HG02938 (cell line): ENCODE results near the gene FAM124B.
"Not testable (repeated sequence)": the region's sequence is repeated elsewhere in the genome, so short reads cannot be mapped to it uniquely, and the experiment has no call there.

Source experiments
- ATAC-seq: cut with Tn5 transposase; IDR thresholded peaks from one replicate; pipeline ENCODE4 v1.9.1; 2021; ENCODE audit warnings: mild to moderate bottlenecking, moderate library complexity; ENCODE audit not compliant: unreplicated experiment

Gene FAM124B

DNA sequence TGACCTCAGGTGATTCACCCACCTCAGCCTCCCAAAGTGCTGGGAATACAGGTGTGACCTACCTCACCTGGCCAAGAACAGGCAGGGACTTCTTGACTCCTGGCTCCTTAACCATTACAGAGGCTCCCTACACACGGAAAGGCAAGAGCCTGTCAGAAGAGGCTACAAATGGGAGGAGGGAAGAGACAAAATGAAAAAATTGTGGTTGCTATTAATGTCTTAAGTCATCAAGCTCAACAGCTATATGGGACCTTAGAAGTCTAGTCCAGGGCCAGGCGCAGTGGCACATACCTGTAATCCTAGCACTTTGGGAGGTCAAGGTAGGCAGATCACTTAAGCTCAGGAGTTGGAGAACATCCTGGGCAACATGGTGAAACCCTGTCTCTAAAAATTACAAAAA lies 11.5 kb upstream of the FAM124B start:
- ATAC-seq, result no peak

GRCh38 chr2:224412141-224413015 lies 10.5 kb upstream of the FAM124B start:
- no peak for ATAC-seq

DNA sequence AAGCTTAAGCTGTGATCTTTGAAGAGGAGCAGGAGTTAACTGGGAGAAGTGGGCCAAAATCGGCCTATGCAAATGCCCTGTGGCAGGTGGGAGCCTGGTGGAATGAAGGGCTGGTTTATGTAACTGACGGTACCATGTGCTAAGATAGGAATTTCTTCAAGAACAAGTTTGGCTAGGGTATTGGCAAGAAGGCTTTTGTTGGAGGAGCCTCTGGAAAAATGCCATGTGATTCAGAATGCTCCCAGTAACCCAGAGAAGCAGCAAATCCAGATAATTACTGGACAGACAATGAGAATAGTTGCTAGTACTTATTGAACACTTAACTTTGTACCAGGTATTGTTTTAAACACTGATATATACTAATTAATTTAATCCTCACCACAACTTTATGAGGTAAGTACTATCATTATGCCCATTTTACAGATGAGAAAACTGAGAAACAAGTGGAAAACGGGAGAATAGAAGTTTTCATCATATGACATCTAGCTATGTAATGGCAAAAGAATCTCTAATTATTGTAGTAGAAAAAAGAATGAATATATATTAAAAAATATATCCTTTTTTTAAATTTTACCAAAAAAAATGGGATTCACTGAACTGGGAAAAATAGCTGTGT lies 9.1 kb upstream of the FAM124B start:
- ATAC-seq, result no peak

GRCh38 chr2:224408676-224409075 lies 6.8 kb upstream of the FAM124B start:
- ATAC-seq, result no peak

GRCh38 chr2:224407241-224407701 lies 5.4 kb upstream of the FAM124B start:
- no peak for ATAC-seq

- ATAC-seq, result no peak
Observed at GRCh38 chr2:224405841-224406370, 4.0 kb upstream of the FAM124B start.

DNA sequence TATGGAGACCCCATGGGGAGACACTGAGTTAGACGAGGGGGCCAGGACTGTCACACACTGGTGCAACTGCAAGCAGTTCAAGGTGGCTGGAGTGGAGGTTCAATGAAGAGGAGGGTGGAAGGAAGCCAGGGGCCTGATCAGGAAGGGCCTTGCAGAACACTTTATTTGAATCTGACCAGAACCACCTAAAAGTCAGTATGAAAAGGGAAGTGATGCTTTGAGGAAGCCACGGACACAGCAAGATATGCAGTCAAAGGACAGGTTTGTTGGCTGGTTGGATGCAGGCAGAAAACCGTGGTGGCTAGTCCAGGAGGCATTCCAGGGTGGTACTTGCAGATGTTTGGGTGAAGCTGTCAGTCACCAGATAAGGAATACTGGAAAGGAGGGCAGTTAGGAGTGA lies 3.5 kb upstream of the FAM124B start:
- ATAC-seq, result peak; percentile 83

DNA sequence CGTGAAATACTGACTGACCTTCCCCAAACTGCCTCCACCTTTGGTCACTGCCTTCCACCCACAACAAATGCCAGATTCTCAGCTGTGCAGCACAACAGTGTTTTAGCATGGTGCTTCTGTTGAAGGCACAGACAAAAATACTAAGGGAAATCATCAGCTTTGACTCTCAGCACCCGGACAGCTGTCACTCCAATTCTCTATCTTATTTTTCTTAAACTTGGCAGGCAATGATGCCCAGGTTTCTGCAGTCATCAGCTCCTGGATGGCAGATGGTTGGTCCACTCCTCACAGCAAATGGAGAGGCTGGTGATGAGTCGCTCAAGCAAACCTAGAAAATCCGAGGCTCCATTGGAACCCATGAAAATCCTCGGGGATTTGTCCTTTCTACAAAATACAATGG lies 2.9 kb upstream of the FAM124B start:
- no peak for ATAC-seq

DNA sequence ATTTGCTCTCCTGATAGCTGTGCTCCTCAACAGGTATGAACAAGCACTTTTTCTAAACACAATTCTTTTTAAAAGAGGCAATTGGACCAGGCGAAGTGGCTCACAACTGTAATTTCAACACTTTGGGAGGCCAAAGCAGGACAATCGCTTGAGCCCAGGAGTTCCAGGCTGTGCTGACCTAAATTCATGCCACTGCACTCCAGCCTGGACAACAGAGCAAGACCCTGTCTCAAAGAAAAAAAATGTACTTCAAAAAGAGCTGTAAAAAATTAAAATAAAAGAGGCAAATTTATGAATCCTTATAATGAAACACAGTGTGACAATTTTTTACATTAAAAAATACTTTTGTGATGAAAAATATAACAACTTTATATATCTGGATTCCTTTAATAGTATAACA lies 1.8 kb upstream of the FAM124B start:
- ATAC-seq, result no peak

- no peak for ATAC-seq
Observed at GRCh38 chr2:224400886-224401632, 848 bp downstream of the FAM124B start.

- ATAC-seq, result no peak
Observed at GRCh38 chr2:224400174-224400810, 1.6 kb downstream of the FAM124B start.

DNA sequence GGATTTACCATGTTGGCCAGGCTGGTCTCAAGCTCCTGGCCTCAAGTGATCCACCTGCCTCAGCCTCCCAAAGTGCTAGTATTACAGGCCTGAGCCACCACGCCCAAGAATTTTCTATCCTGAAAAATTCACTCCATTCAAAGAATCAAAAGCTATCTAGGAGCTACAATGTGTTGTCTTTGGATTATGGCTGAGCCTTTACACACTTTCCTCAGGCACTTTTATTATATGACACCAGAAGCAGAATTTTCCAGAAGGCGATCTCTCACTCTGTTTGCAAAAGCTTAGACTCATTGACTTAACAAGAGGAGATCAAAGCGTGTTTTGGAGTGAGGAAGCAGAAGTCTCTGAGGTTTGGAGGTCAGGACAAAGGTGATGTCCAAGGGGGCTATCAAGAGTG lies 3.6 kb downstream of the FAM124B start:
- no peak for ATAC-seq

DNA sequence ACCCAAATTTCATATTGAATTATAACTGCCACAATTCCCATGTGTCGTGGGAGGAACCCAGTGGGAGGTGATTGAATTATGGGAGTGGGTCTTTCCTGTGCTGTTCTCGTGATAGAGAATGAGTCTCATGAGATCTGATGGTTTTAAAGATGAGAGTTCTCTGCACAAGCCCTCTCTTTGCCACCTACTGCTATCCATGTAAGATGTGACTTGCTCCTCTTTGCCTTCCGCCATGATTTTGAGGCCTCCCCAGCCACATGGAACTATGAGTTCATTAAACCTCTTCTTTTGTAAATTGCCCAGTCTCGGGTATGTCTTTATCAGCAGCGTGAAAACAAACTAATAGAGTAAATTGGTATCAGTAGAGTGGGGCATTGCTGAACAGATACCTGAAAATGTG lies 4.8 kb downstream of the FAM124B start:
- ATAC-seq, result not testable (repeated sequence)

DNA sequence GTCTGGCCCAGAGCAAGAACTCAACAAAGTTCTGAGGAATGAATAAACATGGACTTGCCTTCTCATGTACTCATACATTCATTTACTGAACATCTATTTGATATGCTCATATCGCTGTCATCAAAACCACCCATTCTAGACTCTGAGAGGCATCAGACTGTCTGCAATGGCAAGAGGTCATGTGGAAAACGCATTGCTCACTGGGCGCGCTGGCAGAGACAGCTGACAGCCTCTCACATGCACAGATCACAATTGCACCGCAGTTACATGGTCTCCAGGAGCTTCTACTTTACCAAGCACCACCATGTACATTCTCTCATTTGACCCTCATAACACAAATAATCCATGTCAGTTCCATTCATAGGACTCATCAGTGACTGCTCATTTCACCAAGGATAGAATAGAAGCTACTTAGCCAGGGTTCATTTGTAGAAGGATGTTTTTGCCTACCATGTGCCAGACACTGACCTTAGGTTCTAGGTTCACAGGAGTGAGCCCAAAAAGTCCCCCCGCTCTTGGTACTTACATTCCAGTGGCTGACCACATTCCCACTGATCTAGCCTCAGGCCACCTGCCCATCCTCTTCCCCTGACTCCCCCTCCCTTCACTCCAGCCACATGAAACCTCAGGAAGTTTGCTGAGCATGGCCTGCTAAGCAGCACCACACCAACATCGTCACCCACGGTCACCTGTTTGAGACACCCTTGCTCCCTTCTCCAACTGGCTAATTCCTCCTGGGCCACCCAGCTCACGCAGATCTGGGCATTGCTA lies 6.1 kb downstream of the FAM124B start:
- no peak for ATAC-seq

DNA sequence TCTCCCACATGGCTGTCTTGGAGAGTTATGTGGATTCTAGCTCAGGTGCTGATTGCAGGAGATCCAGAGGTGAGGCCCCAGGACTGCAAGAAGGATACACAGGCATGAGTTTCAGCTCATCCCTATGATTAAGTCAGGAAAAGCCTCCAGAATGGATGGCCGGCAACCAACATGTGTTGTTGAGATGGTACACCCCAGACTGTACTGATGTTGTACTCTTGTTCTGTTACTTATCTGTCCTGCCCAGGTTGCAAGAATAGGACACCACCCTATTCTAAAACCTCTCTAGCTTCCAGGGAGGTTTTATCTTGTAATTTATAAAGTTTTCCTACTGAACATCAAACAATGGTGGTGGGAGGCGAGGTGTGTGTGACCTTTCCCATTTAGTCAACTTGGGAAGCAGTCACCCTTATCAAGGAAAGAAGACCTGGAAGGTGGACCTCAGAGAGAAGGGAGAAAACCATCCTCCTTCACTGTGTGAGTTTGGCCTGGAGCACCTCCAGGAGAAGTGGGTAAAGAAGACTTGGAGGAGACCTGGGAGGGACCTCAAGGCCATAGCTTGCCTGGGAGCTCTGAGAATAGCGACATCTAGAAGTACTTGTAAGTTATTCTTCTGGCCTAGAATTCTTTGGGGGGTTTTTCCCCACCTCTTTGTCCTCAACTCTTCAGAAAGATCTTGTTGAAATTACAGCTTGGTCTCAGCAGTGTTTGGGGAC lies 8.6 kb downstream of the FAM124B start:
- no peak for ATAC-seq

GRCh38 chr2:224392545-224392944 lies 9.4 kb downstream of the FAM124B start:
- ATAC-seq, result no peak

GRCh38 chr2:224389317-224389716 lies 12.6 kb downstream of the FAM124B start:
- no peak for ATAC-seq

DNA sequence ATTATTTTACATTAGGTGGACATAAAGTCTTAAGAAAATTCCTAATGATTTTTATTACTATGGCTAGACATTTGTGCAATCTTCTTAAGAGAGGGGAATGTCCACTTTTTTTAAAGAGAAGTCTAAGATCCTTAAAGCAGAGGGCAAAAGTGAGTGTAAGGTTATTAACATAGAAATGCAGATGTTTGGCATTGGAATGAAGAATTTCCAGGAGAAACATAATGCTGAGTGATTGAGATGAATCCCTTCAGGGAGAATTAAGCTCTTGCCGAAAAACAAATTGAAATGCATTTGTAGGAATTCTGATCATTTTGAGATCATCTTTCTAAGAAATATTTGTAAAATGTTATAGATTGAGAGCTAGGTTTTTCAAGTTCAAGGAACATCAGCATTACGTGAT lies 15.0 kb downstream of the FAM124B start:
- no peak for ATAC-seq

GRCh38 chr2:224382973-224383555 lies 18.8 kb downstream of the FAM124B start:
- ATAC-seq, result no peak
